SK-N-SH treated with all-trans-retinoic acid at 6 μM for 48 hours (cell line): ENCODE results near the gene SCAMP5.

Experiments
- ARNTL ChIP-seq: fragments of 450-650 bp; formaldehyde crosslinking; IDR thresholded peaks from 2 replicates; pipeline ENCODE4 v1.5.0; 2020; ENCODE audit warnings: low read depth, mild to moderate bottlenecking, moderate library complexity, borderline replicate concordance
- ESRRG ChIP-seq: fragments of 250-450 bp; sonication (Bioruptor Pico); IDR thresholded peaks from 2 replicates; pipeline ENCODE4 v1.6.1; 2021; ENCODE audit warnings: mild to moderate bottlenecking
- ISL1 ChIP-seq: fragments of 250-450 bp; sonication (Bioruptor Pico); IDR thresholded peaks from 2 replicates; pipeline ENCODE4 v2.1.2; 2022; ENCODE audit warnings: mild to moderate bottlenecking, moderate library complexity
- PATZ1 ChIP-seq: fragments of 250-450 bp; sonication (Bioruptor Pico); IDR thresholded peaks from 2 replicates; pipeline ENCODE4 v1.8.0; 2020; ENCODE audit warnings: mild to moderate bottlenecking, moderate library complexity, borderline replicate concordance
- SNAI2 ChIP-seq: fragments of 250-450 bp; sonication (Bioruptor Pico); IDR thresholded peaks from 2 replicates; pipeline ENCODE4 v1.5.0; 2020; ENCODE audit warnings: mild to moderate bottlenecking, moderate library complexity
- TSHZ2 ChIP-seq: fragments of 250-450 bp; sonication (Bioruptor Pico); IDR thresholded peaks from 2 replicates; pipeline ENCODE4 v1.5.0; 2020; ENCODE audit warnings: mild to moderate bottlenecking, moderate library complexity
- ZFP3 ChIP-seq: fragments of 250-450 bp; sonication (Bioruptor Pico); IDR thresholded peaks from 2 replicates; pipeline ENCODE4 v1.5.0; 2020; ENCODE audit warnings: mild to moderate bottlenecking, moderate library complexity
- ZFP30 ChIP-seq: fragments of 450-650 bp; formaldehyde crosslinking; IDR thresholded peaks from 2 replicates; pipeline ENCODE4 v1.5.0; 2022; ENCODE audit warnings: mild to moderate bottlenecking, moderate library complexity
- ZNF565 ChIP-seq: fragments of 450-650 bp; formaldehyde crosslinking; conservative IDR thresholded peaks from 2 replicates; pipeline ENCODE4 v1.5.0; 2020; ENCODE audit warnings: low read depth, mild to moderate bottlenecking, moderate library complexity
- TF ChIP-seq, protein P1 (sequence below): fragments of 250-450 bp; sonication (Bioruptor Pico); IDR thresholded peaks from 2 replicates; pipeline ENCODE4 v1.8.0; 2021; ENCODE audit warnings: low read depth, mild to moderate bottlenecking, moderate library complexity, borderline replicate concordance

DNA sequence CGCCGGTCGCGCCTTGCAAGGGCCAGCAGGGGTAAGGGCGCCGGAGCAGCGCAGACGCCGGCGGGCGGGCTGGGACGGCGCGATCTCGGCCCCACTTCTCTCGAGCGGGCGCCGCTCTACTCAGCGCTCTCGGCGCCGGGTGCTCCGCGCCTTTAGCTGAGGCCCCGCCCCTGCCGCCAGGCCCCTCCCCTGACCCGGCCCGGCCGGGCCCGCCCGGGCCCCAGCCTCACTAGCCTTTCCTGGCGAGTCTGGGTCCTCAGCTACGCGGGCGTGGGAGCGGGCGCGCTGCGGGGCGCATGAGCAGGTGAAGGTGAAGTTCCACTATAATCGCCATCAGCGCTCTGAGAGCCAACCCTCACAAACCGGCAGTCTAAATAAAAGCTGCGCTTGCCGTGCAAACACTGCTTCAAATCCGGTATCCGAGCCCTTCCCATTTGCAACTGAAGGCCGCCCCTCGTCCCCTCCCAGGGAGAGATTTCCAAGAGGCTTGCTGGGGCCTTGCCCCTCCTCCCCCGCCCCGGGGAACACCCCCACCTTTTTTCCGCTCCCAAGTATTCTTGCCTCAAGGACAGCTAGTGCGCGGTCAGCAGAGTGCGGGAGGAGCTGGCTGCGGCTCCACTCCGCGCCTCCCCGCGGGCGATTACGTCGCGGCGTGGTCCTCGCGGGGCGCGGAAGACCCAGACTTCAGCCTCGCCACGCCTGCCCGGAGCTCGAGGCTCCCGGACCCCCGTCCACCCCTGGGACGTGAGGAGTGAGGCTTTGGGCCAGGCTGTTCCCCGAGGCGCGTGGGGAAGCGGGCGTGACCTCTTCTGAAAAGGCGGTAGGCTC is 38.5 kb upstream of the SCAMP5 start, which contains the start of gene RPP25:
- TF ChIP-seq ZFP3 = no peak
- no peak for TF ChIP-seq PATZ1 (CRISPR knock-in tag)
- no peak for TF ChIP-seq SNAI2 (CRISPR knock-in tag)
- no peak for TF ChIP-seq TSHZ2
- no peak for TF ChIP-seq ZFP30 (CRISPR knock-in tag)
- no peak for TF ChIP-seq ISL1
- no peak for TF ChIP-seq ZNF565 (CRISPR knock-in tag)
- TF ChIP-seq, protein P1, sequence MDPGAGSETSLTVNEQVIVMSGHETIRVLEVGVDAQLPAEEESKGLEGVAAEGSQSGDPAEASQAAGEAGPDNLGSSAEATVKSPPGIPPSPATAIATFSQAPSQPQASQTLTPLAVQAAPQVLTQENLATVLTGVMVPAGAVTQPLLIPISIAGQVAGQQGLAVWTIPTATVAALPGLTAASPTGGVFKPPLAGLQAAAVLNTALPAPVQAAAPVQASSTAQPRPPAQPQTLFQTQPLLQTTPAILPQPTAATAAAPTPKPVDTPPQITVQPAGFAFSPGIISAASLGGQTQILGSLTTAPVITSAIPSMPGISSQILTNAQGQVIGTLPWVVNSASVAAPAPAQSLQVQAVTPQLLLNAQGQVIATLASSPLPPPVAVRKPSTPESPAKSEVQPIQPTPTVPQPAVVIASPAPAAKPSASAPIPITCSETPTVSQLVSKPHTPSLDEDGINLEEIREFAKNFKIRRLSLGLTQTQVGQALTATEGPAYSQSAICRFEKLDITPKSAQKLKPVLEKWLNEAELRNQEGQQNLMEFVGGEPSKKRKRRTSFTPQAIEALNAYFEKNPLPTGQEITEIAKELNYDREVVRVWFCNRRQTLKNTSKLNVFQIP (CRISPR knock-in tag) = no peak
- TF ChIP-seq ESRRG (CRISPR knock-in tag) = no peak
- no peak for TF ChIP-seq ARNTL (CRISPR knock-in tag)
